ENCODE results near the gene FGF16. TPM values are rescaled to one million over a fixed set of nuclear protein-coding genes. Genes with fewer than 3 reads are reported as not detected.

The FGF16 gene
- total and polyA plus RNA-seq, 4 donors: 0.02 TPM; not detected in 3

DNA sequence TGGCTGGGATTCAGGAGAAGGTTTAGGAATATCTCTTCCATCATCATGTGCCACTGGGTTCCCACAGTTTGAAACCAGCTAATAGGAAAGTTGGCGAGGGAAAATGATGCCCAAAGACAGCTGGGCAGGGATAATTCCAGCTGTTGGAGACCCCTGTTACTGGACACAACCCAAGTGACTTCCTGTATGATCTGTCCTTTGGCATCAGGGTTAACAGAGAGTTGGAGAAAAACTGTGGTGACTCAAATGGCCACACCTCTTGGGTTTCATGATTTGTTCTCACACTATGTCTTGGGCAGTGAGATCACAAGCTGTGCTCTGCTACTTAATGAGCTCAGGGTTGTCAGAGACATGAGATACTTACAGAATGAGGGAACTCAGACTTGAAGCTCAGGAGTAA, 3.8 kb downstream of the FGF16 start:
- Histone ChIP-seq H3K9ac (ENCODE audit: insufficient read depth in 1 of 2, low read length in 2 of 2) (no peak overlapping the region), H3K36me3 (ENCODE audit: control insufficient read depth in 4 of 4, insufficient read depth in 4 of 4, low read length in 4 of 4) (no peaks in the 10 kb centered on the region), H3K4me3 (no peak overlapping the region), H3K9me3 (ENCODE audit: control insufficient read depth in 4 of 4, insufficient read depth in 3 of 4, low read length in 3 of 4) (no peaks in the 10 kb centered on the region), H3K27me3 (ENCODE audit: control insufficient read depth in 3 of 3, insufficient read depth in 3 of 3, low read length in 2 of 3) (no peaks in the 10 kb centered on the region), H3K27ac (ENCODE audit: low read depth in 1 of 2, low read length in 1 of 2) (no peak overlapping the region), H3K4me1 (ENCODE audit: control insufficient read depth in 5 of 5, insufficient read depth in 5 of 5, low read length in 5 of 5) (peaks cover 0 to 11% (median 0%) of the 10 kb centered on the region in 5 donors)
- DNase-seq (no peak), ATAC-seq (ENCODE audit: insufficient read depth, low FRiP score) (no peak)
- 50 to 100% methylated on average over 1 of the region's 1 CpG for WGBS, 2 donors
- TF ChIP-seq, protein P1, sequence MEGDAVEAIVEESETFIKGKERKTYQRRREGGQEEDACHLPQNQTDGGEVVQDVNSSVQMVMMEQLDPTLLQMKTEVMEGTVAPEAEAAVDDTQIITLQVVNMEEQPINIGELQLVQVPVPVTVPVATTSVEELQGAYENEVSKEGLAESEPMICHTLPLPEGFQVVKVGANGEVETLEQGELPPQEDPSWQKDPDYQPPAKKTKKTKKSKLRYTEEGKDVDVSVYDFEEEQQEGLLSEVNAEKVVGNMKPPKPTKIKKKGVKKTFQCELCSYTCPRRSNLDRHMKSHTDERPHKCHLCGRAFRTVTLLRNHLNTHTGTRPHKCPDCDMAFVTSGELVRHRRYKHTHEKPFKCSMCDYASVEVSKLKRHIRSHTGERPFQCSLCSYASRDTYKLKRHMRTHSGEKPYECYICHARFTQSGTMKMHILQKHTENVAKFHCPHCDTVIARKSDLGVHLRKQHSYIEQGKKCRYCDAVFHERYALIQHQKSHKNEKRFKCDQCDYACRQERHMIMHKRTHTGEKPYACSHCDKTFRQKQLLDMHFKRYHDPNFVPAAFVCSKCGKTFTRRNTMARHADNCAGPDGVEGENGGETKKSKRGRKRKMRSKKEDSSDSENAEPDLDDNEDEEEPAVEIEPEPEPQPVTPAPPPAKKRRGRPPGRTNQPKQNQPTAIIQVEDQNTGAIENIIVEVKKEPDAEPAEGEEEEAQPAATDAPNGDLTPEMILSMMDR (IDR thresholded peaks at IDR 0.05; ENCODE audit: control extremely low read depth, extremely low read depth): no peak

DNA sequence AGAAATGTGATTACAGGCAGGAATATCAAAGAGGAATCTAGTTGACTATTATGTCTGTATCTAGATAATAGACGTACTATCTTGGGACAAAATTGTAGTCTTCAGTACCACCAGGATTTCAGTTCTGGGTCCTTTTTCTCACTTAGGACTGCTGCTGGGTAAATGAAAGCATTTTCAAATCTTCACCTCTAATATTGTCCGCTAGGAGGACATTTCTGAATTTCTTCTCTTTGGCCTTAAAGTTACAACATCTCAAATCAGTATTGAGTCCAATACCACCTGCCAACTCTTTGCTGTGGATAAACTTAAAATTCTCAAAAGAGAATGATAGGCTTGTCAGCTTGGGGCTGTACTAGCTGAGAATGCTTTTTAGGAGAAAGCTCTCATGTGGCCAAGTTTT, 6.0 kb downstream of the FGF16 start:
- no peak overlapping the region for H3K4me3 ChIP-seq
- WGBS, 2 donors: 65 to 94% methylated on average over 2 of the region's 2 CpGs
- TF ChIP-seq, protein P1 (IDR thresholded peaks at IDR 0.05; ENCODE audit: control extremely low read depth, extremely low read depth): no peak
- no peaks in the 10 kb centered on the region for H3K27me3 ChIP-seq (ENCODE audit: control insufficient read depth in 3 of 3, insufficient read depth in 3 of 3, low read length in 2 of 3)
- no peak for ATAC-seq (ENCODE audit: insufficient read depth, low FRiP score)
- H3K9me3 ChIP-seq (ENCODE audit: control insufficient read depth in 4 of 4, insufficient read depth in 3 of 4, low read length in 3 of 4): no peaks in the 10 kb centered on the region
- no peaks in the 10 kb centered on the region for H3K36me3 ChIP-seq (ENCODE audit: control insufficient read depth in 4 of 4, insufficient read depth in 4 of 4, low read length in 4 of 4)
- no peaks in the 10 kb centered on the region for H3K4me1 ChIP-seq (ENCODE audit: control insufficient read depth in 5 of 5, insufficient read depth in 5 of 5, low read length in 5 of 5)
- H3K27ac ChIP-seq (ENCODE audit: low read depth in 1 of 2, low read length in 1 of 2): no peak overlapping the region
- no peak for DNase-seq
- no peak overlapping the region for H3K9ac ChIP-seq (ENCODE audit: insufficient read depth in 1 of 2, low read length in 2 of 2)

DNA sequence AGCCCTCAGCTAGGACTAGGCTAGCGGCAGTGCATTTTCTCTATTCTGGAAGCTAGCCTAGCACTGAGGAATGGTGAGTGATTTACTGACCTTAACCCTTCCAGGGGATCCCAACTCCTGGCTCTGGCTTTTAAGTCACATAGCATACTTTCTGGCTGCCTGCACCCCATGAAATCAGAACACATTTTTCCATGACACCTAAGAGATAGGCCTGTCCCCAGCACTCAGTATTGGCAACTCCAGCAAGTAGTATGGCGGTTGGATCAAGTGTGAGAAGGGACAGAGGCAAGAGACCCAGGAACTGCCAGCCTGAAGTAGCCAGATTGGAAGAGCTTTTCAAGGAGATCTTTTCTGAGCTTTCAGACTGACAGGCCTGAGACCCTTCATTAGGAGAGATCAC, 8.2 kb downstream of the FGF16 start:
- no peak for ATAC-seq (ENCODE audit: insufficient read depth, low FRiP score)
- H3K9ac ChIP-seq (ENCODE audit: insufficient read depth in 1 of 2, low read length in 2 of 2): no peak overlapping the region

More for the DNA sequence above, 8.2 kb downstream of the FGF16 start:
- Histone ChIP-seq H3K4me1 (ENCODE audit: control insufficient read depth in 5 of 5, insufficient read depth in 5 of 5, low read length in 5 of 5) (no peaks in the 10 kb centered on the region), H3K27me3 (ENCODE audit: control insufficient read depth in 3 of 3, insufficient read depth in 3 of 3, low read length in 2 of 3) (no peaks in the 10 kb centered on the region), H3K4me3 (no peak overlapping the region), H3K27ac (ENCODE audit: low read depth in 1 of 2, low read length in 1 of 2) (no peak overlapping the region), H3K36me3 (ENCODE audit: control insufficient read depth in 4 of 4, insufficient read depth in 4 of 4, low read length in 4 of 4) (no peaks in the 10 kb centered on the region), H3K9me3 (ENCODE audit: control insufficient read depth in 4 of 4, insufficient read depth in 3 of 4, low read length in 3 of 4) (no peaks in the 10 kb centered on the region)
- 78 to 93% methylated on average over 2 of the region's 2 CpGs for WGBS, 2 donors
- TF ChIP-seq, protein P1 (IDR thresholded peaks at IDR 0.05; ENCODE audit: control extremely low read depth, extremely low read depth): no peak
- no peak for DNase-seq
